Hepatocyte (in vitro differentiated cells): Measurements from ENCODE around the gene COPRS. TPM values are rescaled to one million over a fixed set of nuclear protein-coding genes. Genes with fewer than 3 reads are reported as not detected.
"Not testable (repeated sequence)": the region's sequence is repeated elsewhere in the genome, so short reads cannot be mapped to it uniquely, and the experiment has no call there.

ENCODE experiments used
- DNase-seq: peaks from one replicate; pipeline ENCODE4 v3.0.0-alpha.2; 2016; ENCODE audit warnings: low spot score
- H2AFZ ChIP-seq: fragments of 200-600 bp; sonication (generic); 2 replicates; pipeline ENCODE4 v1.6.0; 2016; ENCODE audit warnings: antibody characterized with exemption, mild to moderate bottlenecking
- H3K27ac ChIP-seq: fragments of 200-600 bp; sonication (generic); 2 replicates; pipeline ENCODE4 v1.5.1; 2016; ENCODE audit warnings: mild to moderate bottlenecking
- H3K27me3 ChIP-seq: fragments of 200-600 bp; sonication (generic); 2 replicates; pipeline ENCODE4 v1.6.1; 2016
- H3K36me3 ChIP-seq: fragments of 200-600 bp; sonication (generic); replicated peaks from 2 replicates; pipeline ENCODE4 v1.5.1; 2016; ENCODE audit warnings: low read depth; ENCODE audit not compliant: insufficient read depth
- H3K4me1 ChIP-seq: fragments of 200-600 bp; sonication (generic); 2 replicates; pipeline ENCODE4 v1.5.1; 2016; ENCODE audit warnings: mild to moderate bottlenecking, moderate library complexity; ENCODE audit not compliant: insufficient read depth
- H3K4me2 ChIP-seq: fragments of 200-600 bp; sonication (generic); 2 replicates; pipeline ENCODE4 v1.6.0; 2016
- H3K4me3 ChIP-seq: fragments of 200-600 bp; sonication (generic); 2 replicates; pipeline ENCODE4 v1.5.1; 2016; ENCODE audit warnings: mild to moderate bottlenecking
- H3K79me2 ChIP-seq: fragments of 200-600 bp; sonication (generic); 2 replicates; pipeline ENCODE4 v1.6.0; 2017; ENCODE audit warnings: mild to moderate bottlenecking
- H3K9me2 ChIP-seq: fragments of 200-600 bp; sonication (generic); replicated peaks from 2 replicates; pipeline ENCODE4 v1.6.0; 2017; ENCODE audit warnings: mild to moderate bottlenecking; ENCODE audit not compliant: insufficient read depth
- H3K9me3 ChIP-seq: fragments of 200-600 bp; sonication (generic); 2 replicates; pipeline ENCODE4 v1.5.1; 2016; ENCODE audit warnings: low read depth, mild to moderate bottlenecking
- H4K20me1 ChIP-seq: fragments of 200-600 bp; sonication (generic); 2 replicates; pipeline ENCODE4 v1.6.0; 2016; ENCODE audit warnings: mild to moderate bottlenecking; ENCODE audit not compliant: insufficient read depth, poor library complexity, severe bottlenecking
- EZH2 ChIP-seq: fragments of 200-600 bp; sonication (generic); IDR thresholded peaks from 2 replicates; pipeline ENCODE4 v1.6.1; 2016; ENCODE audit warnings: antibody characterized with exemption, mild to moderate bottlenecking, borderline replicate concordance
- EZH2phosphoT487 ChIP-seq: fragments of 200-600 bp; sonication (generic); IDR thresholded peaks from one replicate; pipeline ENCODE4 v1.6.1; 2018; ENCODE audit warnings: antibody characterized with exemption, mild to moderate bottlenecking, low read depth, moderate library complexity; ENCODE audit not compliant: unreplicated experiment, severe bottlenecking
- WGBS: methylation state at CpG from one replicate; pipeline ENCODE4 v1.1.6; 2016; ENCODE audit warnings: low lambda C conversion rate; ENCODE audit errors: missing lambda C conversion rate; 5-methylcytosine and 5-hydroxymethylcytosine counted together
- polyA plus RNA-seq: library from polyadenylated mRNA; unstranded; fragments of >200 nt; fragmentation: Nextera tagmentation; extraction: Ambion mirVana; gene quantifications from 2 replicates; pipeline ENCODE4 v1.2.1, GENCODE V29; 2016
- total RNA-seq: library from RNA; depleted of rRNA; stranded (reverse); fragments of >200 nt; gene quantifications from 2 replicates; pipeline ENCODE4 v1.2.3, GENCODE V29; 2014
- TF ChIP-seq, protein P1 (sequence below): fragments of 200-600 bp; sonication (generic); IDR thresholded peaks from 2 replicates; pipeline ENCODE4 v1.5.1; 2016; ENCODE audit warnings: antibody characterized with exemption, mild to moderate bottlenecking; ENCODE audit not compliant: poor library complexity

Gene COPRS
- total and polyA plus RNA-seq, 2 experiments from 2014 or later, result 54.3 to 74.7 TPM

DNA sequence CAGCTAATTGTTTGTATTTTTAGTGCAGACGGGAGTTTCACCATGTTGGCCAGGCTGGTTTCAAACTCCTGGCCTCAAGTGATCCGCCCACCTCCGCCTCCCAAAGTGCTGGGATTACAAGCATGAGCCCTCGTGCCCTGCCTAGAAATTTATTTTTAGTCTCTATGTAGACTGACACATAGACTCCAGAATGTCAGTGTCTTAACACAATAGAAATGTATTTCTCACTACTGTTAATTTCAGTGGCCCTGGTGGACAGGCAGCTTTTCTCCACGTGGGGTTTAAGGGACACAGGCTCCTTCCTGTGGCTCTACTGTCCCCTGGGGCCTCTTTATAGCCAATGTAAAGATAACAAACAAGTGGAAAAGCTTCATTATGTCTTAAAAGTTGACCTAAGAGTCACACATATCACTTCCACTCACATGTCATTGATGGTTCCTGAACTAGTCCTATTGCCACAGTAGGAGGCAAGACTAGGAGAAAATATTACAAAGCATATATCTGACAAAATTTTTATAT lies 43.8 kb downstream of the COPRS start:
- Histone ChIP-seq H3K9me2 (no peaks in the 10 kb centered on the region), H3K27ac (no peak overlapping the region), H3K9me3 (no peaks in the 10 kb centered on the region), H2AFZ (no peak overlapping the region), H3K4me1 (no peaks in the 10 kb centered on the region), H3K36me3 (no peaks in the 10 kb centered on the region), H3K27me3 (no peaks in the 10 kb centered on the region), H3K4me3 (no peak overlapping the region), H4K20me1 (no peaks in the 10 kb centered on the region), H3K79me2 (no peaks in the 10 kb centered on the region), H3K4me2 (no peak overlapping the region)
- DNase-seq, result peak; percentile 48
- no peak for TF ChIP-seq EZH2phosphoT487
- TF ChIP-seq, protein P1, sequence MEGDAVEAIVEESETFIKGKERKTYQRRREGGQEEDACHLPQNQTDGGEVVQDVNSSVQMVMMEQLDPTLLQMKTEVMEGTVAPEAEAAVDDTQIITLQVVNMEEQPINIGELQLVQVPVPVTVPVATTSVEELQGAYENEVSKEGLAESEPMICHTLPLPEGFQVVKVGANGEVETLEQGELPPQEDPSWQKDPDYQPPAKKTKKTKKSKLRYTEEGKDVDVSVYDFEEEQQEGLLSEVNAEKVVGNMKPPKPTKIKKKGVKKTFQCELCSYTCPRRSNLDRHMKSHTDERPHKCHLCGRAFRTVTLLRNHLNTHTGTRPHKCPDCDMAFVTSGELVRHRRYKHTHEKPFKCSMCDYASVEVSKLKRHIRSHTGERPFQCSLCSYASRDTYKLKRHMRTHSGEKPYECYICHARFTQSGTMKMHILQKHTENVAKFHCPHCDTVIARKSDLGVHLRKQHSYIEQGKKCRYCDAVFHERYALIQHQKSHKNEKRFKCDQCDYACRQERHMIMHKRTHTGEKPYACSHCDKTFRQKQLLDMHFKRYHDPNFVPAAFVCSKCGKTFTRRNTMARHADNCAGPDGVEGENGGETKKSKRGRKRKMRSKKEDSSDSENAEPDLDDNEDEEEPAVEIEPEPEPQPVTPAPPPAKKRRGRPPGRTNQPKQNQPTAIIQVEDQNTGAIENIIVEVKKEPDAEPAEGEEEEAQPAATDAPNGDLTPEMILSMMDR, result no peak
- TF ChIP-seq EZH2, result no peak
- 70% methylated on average over 5 of the region's 5 CpGs for WGBS

DNA sequence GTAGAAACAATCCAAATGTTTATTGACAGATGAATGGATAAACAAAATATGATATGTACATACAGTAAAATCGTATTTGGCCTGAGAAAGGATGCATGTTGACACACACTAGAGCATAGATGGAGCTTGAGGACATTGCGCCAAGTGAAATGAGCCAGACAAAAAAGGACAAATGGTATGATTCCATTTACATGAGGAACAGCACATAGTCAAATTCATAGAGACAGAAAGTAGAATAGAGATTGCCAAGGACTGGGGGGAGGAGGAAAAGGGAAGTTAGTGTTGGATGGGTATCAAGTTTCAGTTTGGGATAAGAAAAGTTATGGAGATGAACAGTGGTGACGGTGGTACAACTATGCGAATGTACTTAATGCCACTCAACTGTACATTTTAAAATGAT lies 47.9 kb downstream of the COPRS start:
- no peaks in the 10 kb centered on the region for H3K9me3 ChIP-seq
- H3K4me3 ChIP-seq, result no peak overlapping the region
- no peaks in the 10 kb centered on the region for H3K27me3 ChIP-seq
- H3K9me2 ChIP-seq, result no peaks in the 10 kb centered on the region
- H3K79me2 ChIP-seq, result no peaks in the 10 kb centered on the region
- 77% methylated on average over 4 of the region's 4 CpGs for WGBS
- no peak overlapping the region for H3K4me2 ChIP-seq
- no peaks in the 10 kb centered on the region for H3K36me3 ChIP-seq
- H3K27ac ChIP-seq, result no peak overlapping the region
- DNase-seq, result no peak
- H3K4me1 ChIP-seq, result peaks cover 3% of the 10 kb centered on the region
- H2AFZ ChIP-seq, result no peak overlapping the region
- TF ChIP-seq EZH2, result no peak
- no peak for TF ChIP-seq EZH2phosphoT487
- TF ChIP-seq, protein P1, result no peak
- no peaks in the 10 kb centered on the region for H4K20me1 ChIP-seq

DNA sequence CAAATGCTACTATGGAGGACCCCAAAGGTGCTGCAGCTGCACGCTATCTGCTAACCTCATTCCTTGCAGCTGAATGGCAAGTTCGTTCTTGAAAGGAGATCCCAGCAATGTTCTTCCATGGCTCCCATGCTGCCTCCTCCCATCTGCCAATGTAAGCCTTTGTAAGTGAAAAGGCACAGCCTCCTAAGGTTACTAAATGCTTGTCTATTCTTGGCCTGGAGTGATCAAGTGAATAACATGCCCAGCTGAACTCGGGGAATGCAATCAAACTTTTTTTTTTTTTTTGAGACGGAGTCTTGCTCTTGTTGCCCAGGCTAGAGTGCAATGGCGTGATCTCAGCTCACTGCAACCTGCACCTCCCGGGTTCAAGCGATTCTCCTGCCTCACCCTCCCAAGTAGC lies 49.2 kb downstream of the COPRS start:
- not testable (repeated sequence) for DNase-seq, H4K20me1 ChIP-seq, H3K27me3 ChIP-seq, H3K36me3 ChIP-seq, H2AFZ ChIP-seq, H3K9me2 ChIP-seq, H3K27ac ChIP-seq, H3K4me3 ChIP-seq, H3K4me2 ChIP-seq, H3K9me3 ChIP-seq, H3K79me2 ChIP-seq, H3K4me1 ChIP-seq
- 97% methylated on average over 7 of the region's 7 CpGs for WGBS

DNA sequence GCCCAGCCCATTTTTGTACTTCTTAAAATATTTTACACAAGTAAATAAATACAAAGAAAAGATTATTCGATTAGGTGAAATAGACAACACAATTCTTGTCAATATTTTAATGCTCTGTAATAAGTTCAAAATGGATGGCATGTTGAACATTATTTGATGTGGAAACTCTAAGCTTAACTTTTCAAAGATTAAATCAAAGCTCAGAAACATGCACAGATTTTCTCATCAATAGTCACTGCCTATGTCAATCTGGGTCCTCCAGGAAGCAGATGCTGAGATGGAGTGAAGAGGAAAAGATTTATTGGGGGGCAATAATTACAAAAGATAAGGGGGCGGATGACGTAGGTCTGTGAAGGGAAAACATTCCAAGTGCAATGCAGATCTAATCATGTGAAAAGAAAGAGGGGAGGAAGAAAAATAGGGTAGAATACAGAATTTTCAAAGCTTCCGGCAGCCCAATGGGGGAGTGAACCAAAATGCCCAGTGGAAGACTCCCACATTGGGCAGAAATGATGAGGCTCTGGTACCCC lies 50.5 kb downstream of the COPRS start:
- no peaks in the 10 kb centered on the region for H3K27me3 ChIP-seq
- H3K36me3 ChIP-seq, result no peaks in the 10 kb centered on the region
- TF ChIP-seq, protein P1, result no peak
- TF ChIP-seq EZH2phosphoT487 (no peak), EZH2 (no peak)
- no peak overlapping the region for H3K4me3 ChIP-seq
- no peaks in the 10 kb centered on the region for H3K79me2 ChIP-seq
- H3K27ac ChIP-seq, result peak overlapping the region; percentile 66
- peak; percentile 32 for DNase-seq
- 83% methylated on average over 4 of the region's 4 CpGs for WGBS
- no peaks in the 10 kb centered on the region for H3K9me2 ChIP-seq
- peaks cover 7% of the 10 kb centered on the region for H3K4me1 ChIP-seq
- H3K9me3 ChIP-seq, result no peaks in the 10 kb centered on the region
- H2AFZ ChIP-seq, result peak overlapping the region; percentile 21
- no peak overlapping the region for H3K4me2 ChIP-seq
- H4K20me1 ChIP-seq, result no peaks in the 10 kb centered on the region
